Esophagus squamous epithelium (tissue), 5 donors: ENCODE measurements around the gene CFAP410. TPM values are rescaled to one million over a fixed set of nuclear protein-coding genes. Genes with fewer than 3 reads are reported as not detected.
"Not testable (repeated sequence)": the region's sequence is repeated elsewhere in the genome, so short reads cannot be mapped to it uniquely, and the experiment has no call there.

ENCODE experiments used
- DNase-seq: peaks from one replicate; lab custom pipeline; 2025; lab: John Stamatoyannopoulos, UW
- H3K27ac ChIP-seq, 4 donors: fragments of 200-600 bp; sonication (generic); one replicate each; pipeline ENCODE4 v1.5.1; 2016 to 2019; ENCODE audit warnings: mild to moderate bottlenecking in 1 of 4
- H3K27me3 ChIP-seq, 4 donors: fragments of 200-600 bp; sonication (generic); 1 replicate in 3 of 4; 2 replicates in 1 of 4; pipeline versions ENCODE4 v1.5.1 to v1.6.0; 2017 to 2021; ENCODE audit warnings: antibody characterized with exemption in 1 of 4
- H3K36me3 ChIP-seq, 3 donors: fragments of 200-600 bp; sonication (generic); one replicate each; pipeline ENCODE4 v1.5.1; 2016 to 2019
- H3K4me1 ChIP-seq, 3 donors: fragments of 200-600 bp; sonication (generic); one replicate each; pipeline ENCODE4 v1.5.1; 2017 to 2019
- H3K4me3 ChIP-seq, 4 donors: fragments of 200-600 bp; sonication (generic); 1 replicate in 3 of 4; 2 replicates in 1 of 4; pipeline ENCODE4 v1.5.1; 2016 to 2019; ENCODE audit warnings: mild to moderate bottlenecking in 2 of 4, moderate library complexity in 1 of 4
- H3K9me3 ChIP-seq, 3 donors: fragments of 200-600 bp; sonication (generic); one replicate each; pipeline ENCODE4 v1.5.1; 2016 to 2019
- POLR2A ChIP-seq, 4 donors: fragments of 450-650 bp; IDR thresholded peaks; one replicate each; pipeline ENCODE4 v1.6.1; 2017; ENCODE audit warnings: antibody characterized with exemption in 4 of 4, mild to moderate bottlenecking in 4 of 4, moderate library complexity in 3 of 4
- WGBS, 2 donors: methylation state at CpG; one replicate each; pipeline ENCODE4 v1.1.5; 2018; 5-methylcytosine and 5-hydroxymethylcytosine counted together
- intact Hi-C: fragments of 100-400 bp; cut with DNase I; formaldehyde crosslinking; loops from one replicate; pipeline ENCODE4 v1.15.0; 2022
- total RNA-seq, 4 donors: library from RNA; depleted of rRNA; stranded (reverse); fragments of >200 nt; gene quantifications; one replicate each; pipeline ENCODE4 v1.1.0, GENCODE V29; 2016
- TF ChIP-seq, protein P1 (sequence below), 6 experiments: fragments of 450-650 bp in 4 of 6; fragments of 200-600 bp in 2 of 6; sonication (generic) in 2 of 6; IDR thresholded peaks; one replicate each; pipeline ENCODE4 v1.5.1; 2016 to 2019; ENCODE audit warnings: antibody characterized with exemption in 6 of 6, mild to moderate bottlenecking in 4 of 6, moderate library complexity in 4 of 6
- donor health status: DM: yes; HTN: yes; CAD: no.

The CFAP410 gene
- total RNA-seq, 4 donors from 2014 or later: 7.9 to 21.8 (median 13.7) TPM

DNA sequence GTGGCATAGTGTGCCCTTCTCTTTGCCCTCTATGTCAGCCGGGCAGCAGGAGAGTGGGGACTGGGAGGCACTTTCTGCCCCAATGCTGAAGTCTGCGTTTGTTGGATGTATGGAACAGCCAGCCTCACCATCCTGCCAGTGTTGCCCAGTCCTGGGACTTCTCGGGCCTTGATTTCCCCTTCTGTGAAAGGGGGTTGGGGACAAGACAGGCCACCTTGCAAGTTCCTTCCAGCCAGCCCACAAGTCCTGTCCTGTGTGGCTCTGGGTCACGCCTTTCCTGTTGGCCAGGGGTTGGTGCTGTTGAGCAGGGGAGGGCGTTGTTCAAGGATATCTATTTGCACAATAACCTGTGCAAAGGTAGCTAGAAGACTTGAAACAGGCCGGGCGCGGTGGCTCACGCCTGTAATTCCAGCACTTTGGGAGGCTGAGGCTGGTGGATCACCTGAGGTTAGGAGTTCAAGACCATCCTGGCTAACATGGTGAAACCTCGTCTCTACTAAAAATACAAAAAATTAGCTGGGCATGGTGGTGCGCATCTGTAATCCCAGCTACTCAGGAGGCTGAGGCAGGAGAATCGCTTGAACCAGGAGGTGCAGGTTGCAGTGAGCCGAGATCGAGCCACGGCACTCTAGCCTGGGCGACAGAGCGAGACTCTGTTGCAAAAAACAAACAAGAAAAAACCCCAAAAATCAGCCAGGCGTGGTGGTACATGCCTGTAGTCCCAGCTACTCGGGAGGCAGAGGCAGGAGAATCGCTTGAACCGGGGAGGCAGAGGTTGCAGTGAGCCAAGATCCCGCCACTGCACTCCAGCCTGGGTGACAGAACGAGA is 36.4 kb downstream of the CFAP410 start:
- Histone ChIP-seq H3K4me3 (peak overlapping the region in 1 of 4 donors; percentile 6), H3K4me1 (peaks cover 26 to 81% (median 45%) of the 10 kb centered on the region in 3 donors), H3K36me3 (peaks cover 5 to 25% (median 10%) of the 10 kb centered on the region in 3 donors), H3K27ac (peak overlapping the region; percentile 2 to 97 (median 30))
- H3K27me3 ChIP-seq, intact Hi-C loops, DNase-seq, H3K9me3 ChIP-seq: not testable (repeated sequence)
- WGBS, 2 donors: 57 to 70% methylated on average over 11 to 15 of the region's 23 CpGs
- TF ChIP-seq, protein P1, sequence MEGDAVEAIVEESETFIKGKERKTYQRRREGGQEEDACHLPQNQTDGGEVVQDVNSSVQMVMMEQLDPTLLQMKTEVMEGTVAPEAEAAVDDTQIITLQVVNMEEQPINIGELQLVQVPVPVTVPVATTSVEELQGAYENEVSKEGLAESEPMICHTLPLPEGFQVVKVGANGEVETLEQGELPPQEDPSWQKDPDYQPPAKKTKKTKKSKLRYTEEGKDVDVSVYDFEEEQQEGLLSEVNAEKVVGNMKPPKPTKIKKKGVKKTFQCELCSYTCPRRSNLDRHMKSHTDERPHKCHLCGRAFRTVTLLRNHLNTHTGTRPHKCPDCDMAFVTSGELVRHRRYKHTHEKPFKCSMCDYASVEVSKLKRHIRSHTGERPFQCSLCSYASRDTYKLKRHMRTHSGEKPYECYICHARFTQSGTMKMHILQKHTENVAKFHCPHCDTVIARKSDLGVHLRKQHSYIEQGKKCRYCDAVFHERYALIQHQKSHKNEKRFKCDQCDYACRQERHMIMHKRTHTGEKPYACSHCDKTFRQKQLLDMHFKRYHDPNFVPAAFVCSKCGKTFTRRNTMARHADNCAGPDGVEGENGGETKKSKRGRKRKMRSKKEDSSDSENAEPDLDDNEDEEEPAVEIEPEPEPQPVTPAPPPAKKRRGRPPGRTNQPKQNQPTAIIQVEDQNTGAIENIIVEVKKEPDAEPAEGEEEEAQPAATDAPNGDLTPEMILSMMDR (IDR thresholded peaks at IDR 0.05): peak in 3 of 6 experiments; percentile 7 to 19 (median 17)

DNA sequence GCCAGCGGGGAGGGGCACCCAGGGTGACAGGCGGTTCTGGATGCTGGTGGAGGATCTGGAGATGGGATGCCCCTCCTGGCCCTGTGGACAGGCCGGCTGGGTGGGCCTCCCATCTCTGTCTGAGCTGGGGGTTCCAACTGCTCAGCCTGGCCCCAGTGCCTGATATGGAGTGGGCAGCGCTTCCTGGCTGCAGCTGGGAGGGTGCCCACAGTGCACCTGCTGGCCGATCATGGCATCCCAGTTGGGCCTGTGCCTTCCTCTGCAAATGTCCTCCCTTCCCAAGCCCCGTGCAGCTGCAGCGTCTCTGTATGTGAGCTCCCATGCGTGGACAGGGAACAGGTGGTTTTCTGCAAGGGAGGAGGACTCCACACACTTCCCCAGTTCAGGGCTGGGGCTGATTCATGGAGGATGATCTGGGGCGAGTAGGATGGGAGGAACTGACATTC is 37.2 kb downstream of the CFAP410 start:
- Histone ChIP-seq H3K9me3 (no peaks in the 10 kb centered on the region), H3K4me1 (peaks cover 30 to 88% (median 48%) of the 10 kb centered on the region in 3 donors), H3K27me3 (peaks cover 0 to 6% (median 0%) of the 10 kb centered on the region in 4 donors), H3K27ac (peak overlapping the region in 2 of 4 donors; percentile 43 to 97), H3K4me3 (peak overlapping the region in 1 of 4 donors; percentile 6), H3K36me3 (peaks cover 0 to 17% (median 6%) of the 10 kb centered on the region in 3 donors)
- intact Hi-C loops: no loop called here
- DNase-seq: no peak
- TF ChIP-seq, protein P1 (IDR thresholded peaks at IDR 0.05): peak in 2 of 6 experiments; percentile 17 to 27
- TF ChIP-seq POLR2A (IDR thresholded peaks at IDR 0.05): no peak
- 65 to 100% methylated on average over 2 of the region's 9 CpGs for WGBS, 2 donors

DNA sequence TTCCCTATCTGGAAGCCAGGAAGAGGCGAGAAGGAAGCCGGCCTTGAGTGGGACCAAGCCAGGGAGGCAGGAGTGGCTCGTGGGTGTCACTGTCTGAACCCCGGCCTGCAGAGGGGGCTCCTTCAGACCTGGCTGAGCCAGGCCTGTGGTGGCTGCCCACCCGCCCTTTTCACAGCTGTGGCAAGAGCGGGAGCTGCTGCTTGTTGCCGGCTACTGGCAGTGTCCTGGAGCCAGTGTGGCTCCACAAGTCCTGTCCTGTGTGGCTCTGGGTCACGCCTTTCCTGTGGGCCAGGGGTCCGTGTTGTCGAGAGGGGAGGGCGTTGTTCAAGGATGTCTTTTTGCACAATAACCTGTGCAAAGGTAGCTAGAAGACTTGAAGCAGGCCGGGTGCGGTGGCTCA is 38.0 kb downstream of the CFAP410 start:
- TF ChIP-seq, protein P1 (IDR thresholded peaks at IDR 0.05): no peak
- TF ChIP-seq POLR2A (IDR thresholded peaks at IDR 0.05): no peak
- H3K4me3 ChIP-seq: peak overlapping the region; percentile 67 to 98 (median 84)
- WGBS, 2 donors: 59% methylated on average over 7 of the region's 13 CpGs; no CpG with 5 or more reads in 1 of the 2 donors
- H3K27me3 ChIP-seq: peaks cover 0 to 14% (median 0%) of the 10 kb centered on the region in 4 donors
- no peak for DNase-seq
- H3K36me3 ChIP-seq: peaks cover 0 to 8% (median 0%) of the 10 kb centered on the region in 3 donors
- peaks cover 30 to 85% (median 48%) of the 10 kb centered on the region in 3 donors for H3K4me1 ChIP-seq
- H3K9me3 ChIP-seq: no peaks in the 10 kb centered on the region
- H3K27ac ChIP-seq: peak overlapping the region; percentile 85 to 97 (median 96)
- intact Hi-C loops: no loop called here

DNA sequence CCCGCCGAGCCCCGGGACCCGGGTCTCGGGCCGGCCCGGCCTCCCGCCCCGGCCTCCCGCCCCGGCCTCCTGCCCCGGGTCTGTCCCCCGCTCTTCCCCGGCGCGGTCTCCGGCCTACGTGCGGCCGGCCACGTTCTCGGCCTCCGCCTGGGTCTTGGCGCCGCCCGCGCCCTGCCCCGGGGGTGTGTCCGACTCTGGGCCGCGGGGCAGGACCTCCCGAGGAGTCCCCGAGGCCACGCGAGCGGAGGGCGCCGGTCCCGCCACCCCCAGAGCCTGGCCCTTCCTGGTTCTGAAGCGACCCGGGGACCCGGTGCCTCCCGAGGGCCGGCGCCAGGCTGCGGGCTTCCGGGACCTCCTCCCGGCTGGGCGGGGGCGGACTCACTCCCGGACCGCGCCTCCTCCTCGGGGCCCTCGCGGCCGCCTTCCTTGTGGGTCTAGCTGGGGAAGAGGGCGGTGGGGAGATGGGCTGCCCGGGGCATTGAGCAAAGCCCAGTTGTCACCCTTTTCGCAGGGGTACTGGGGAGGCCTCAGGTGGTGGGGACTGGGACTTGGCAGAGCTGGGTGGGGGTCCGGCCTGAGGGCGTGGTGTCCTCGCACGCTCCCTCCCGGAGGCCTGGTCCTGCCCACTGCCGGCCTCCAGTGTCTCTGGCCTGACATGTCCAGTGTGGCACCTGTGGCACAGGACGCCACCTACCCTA is 38.8 kb downstream of the CFAP410 start:
- DNase-seq: no peak
- intact Hi-C loops: no loop called here
- H3K4me3 ChIP-seq: peak overlapping the region; percentile 67 to 98 (median 84)
- H3K27me3 ChIP-seq: peaks cover 0 to 21% (median 0%) of the 10 kb centered on the region in 4 donors
- H3K36me3 ChIP-seq: peaks cover 0 to 5% (median 0%) of the 10 kb centered on the region in 3 donors
- H3K4me1 ChIP-seq: peaks cover 31 to 80% (median 46%) of the 10 kb centered on the region in 3 donors
- WGBS, 2 donors: 0% methylated on average over 1 of the region's 67 CpGs; no CpG with 5 or more reads in 1 of the 2 donors
- peak overlapping the region; percentile 85 to 97 (median 96) for H3K27ac ChIP-seq
- TF ChIP-seq, protein P1 (IDR thresholded peaks at IDR 0.05): no peak
- peak in 3 of 4 donors; percentile 14 to 67 (median 54) for TF ChIP-seq POLR2A (IDR thresholded peaks at IDR 0.05)
- no peaks in the 10 kb centered on the region for H3K9me3 ChIP-seq
